H7 (cell line): ENCODE data around the gene RTN1. TPM values are rescaled to one million over a fixed set of nuclear protein-coding genes. Genes with fewer than 3 reads are reported as not detected.

ENCODE experiments used
- DNase-seq: peaks from one replicate; pipeline ENCODE4 v3.0.0; 2012
- H3K27me3 ChIP-seq: 2 replicates; pipeline ENCODE4 v1.6.0; 2011; ENCODE audit warnings: mild to moderate bottlenecking, low read length; ENCODE audit not compliant: control insufficient read depth, insufficient read depth
- H3K36me3 ChIP-seq: replicated peaks from 2 replicates; pipeline ENCODE4 v1.5.1; 2011; ENCODE audit warnings: low read length; ENCODE audit not compliant: control insufficient read depth, insufficient read depth
- H3K4me3 ChIP-seq: 2 replicates; pipeline ENCODE4 v1.5.1; 2011; ENCODE audit warnings: low read depth, mild to moderate bottlenecking, control low read depth, low read length, moderate library complexity; ENCODE audit not compliant: insufficient read depth
- total RNA-seq: library from RNA; depleted of rRNA; stranded (reverse); fragments of >200 nt; shearing (Covaris generic); gene quantifications from 2 replicates; pipeline ENCODE4 v1.2.3, GENCODE V29; 2014

The RTN1 gene
- total RNA-seq, 1 experiment from 2014 or later: 0.42 TPM

- Histone ChIP-seq H3K36me3 (no peaks in the 10 kb centered on the region), H3K4me3 (no peak overlapping the region), H3K27me3 (no peaks in the 10 kb centered on the region)
- DNase-seq: no peak
Measured at GRCh38 chr14:59739794-59740193, 130.8 kb downstream of the RTN1 start.

- no peak for DNase-seq
- H3K36me3 ChIP-seq: no peaks in the 10 kb centered on the region
- no peak overlapping the region for H3K4me3 ChIP-seq
- H3K27me3 ChIP-seq: no peaks in the 10 kb centered on the region
Measured at GRCh38 chr14:59728304-59728703, 142.3 kb downstream of the RTN1 start.

- DNase-seq: peak; percentile 24
- no peaks in the 10 kb centered on the region for H3K27me3 ChIP-seq
- H3K4me3 ChIP-seq: no peak overlapping the region
- H3K36me3 ChIP-seq: no peaks in the 10 kb centered on the region
Measured at GRCh38 chr14:59727073-59727661, 143.4 kb downstream of the RTN1 start.

- no peak for DNase-seq
- Histone ChIP-seq H3K27me3 (no peaks in the 10 kb centered on the region), H3K36me3 (no peaks in the 10 kb centered on the region), H3K4me3 (no peak overlapping the region)
Measured at GRCh38 chr14:59711080-59711479, 159.5 kb downstream of the RTN1 start.

- no peaks in the 10 kb centered on the region for H3K36me3 ChIP-seq
- no peak overlapping the region for H3K4me3 ChIP-seq
- no peaks in the 10 kb centered on the region for H3K27me3 ChIP-seq
- DNase-seq: no peak
Measured at GRCh38 chr14:59707778-59708561, 162.6 kb downstream of the RTN1 start.

GRCh38 chr14:59705866-59706265, 164.7 kb downstream of the RTN1 start:
- Histone ChIP-seq H3K4me3 (no peak overlapping the region), H3K36me3 (no peaks in the 10 kb centered on the region), H3K27me3 (no peaks in the 10 kb centered on the region)
- no peak for DNase-seq

- Histone ChIP-seq H3K36me3 (no peaks in the 10 kb centered on the region), H3K4me3 (no peak overlapping the region), H3K27me3 (no peaks in the 10 kb centered on the region)
- DNase-seq: no peak
Measured at GRCh38 chr14:59705245-59705644, 165.3 kb downstream of the RTN1 start.

GRCh38 chr14:59704054-59704645, 166.4 kb downstream of the RTN1 start:
- Histone ChIP-seq H3K36me3 (no peaks in the 10 kb centered on the region), H3K4me3 (no peak overlapping the region), H3K27me3 (no peaks in the 10 kb centered on the region)
- DNase-seq: no peak

- Histone ChIP-seq H3K27me3 (no peaks in the 10 kb centered on the region), H3K4me3 (no peak overlapping the region), H3K36me3 (no peaks in the 10 kb centered on the region)
- DNase-seq: no peak
Measured at GRCh38 chr14:59699442-59699841, 171.1 kb downstream of the RTN1 start.

- Histone ChIP-seq H3K27me3 (no peaks in the 10 kb centered on the region), H3K36me3 (no peaks in the 10 kb centered on the region), H3K4me3 (no peak overlapping the region)
- no peak for DNase-seq
Measured at GRCh38 chr14:59698793-59699192, 171.8 kb downstream of the RTN1 start.

GRCh38 chr14:59695198-59695597, 175.4 kb downstream of the RTN1 start:
- H3K4me3 ChIP-seq: no peak overlapping the region
- no peaks in the 10 kb centered on the region for H3K36me3 ChIP-seq
- no peaks in the 10 kb centered on the region for H3K27me3 ChIP-seq
- no peak for DNase-seq

GRCh38 chr14:59691266-59691665, 179.3 kb downstream of the RTN1 start:
- Histone ChIP-seq H3K4me3 (no peak overlapping the region), H3K36me3 (no peaks in the 10 kb centered on the region), H3K27me3 (no peaks in the 10 kb centered on the region)
- DNase-seq: no peak

- no peak for DNase-seq
- Histone ChIP-seq H3K36me3 (no peaks in the 10 kb centered on the region), H3K4me3 (no peak overlapping the region), H3K27me3 (no peaks in the 10 kb centered on the region)
Measured at GRCh38 chr14:59690426-59690825, 180.2 kb downstream of the RTN1 start.

GRCh38 chr14:59688224-59689170, 182.1 kb downstream of the RTN1 start:
- Histone ChIP-seq H3K4me3 (no peak overlapping the region), H3K36me3 (no peaks in the 10 kb centered on the region), H3K27me3 (no peaks in the 10 kb centered on the region)
- peak; percentile 22 for DNase-seq
